ENCODE measurements around the gene SLC22A1. TPM values are rescaled to one million over a fixed set of nuclear protein-coding genes. Genes with fewer than 3 reads are reported as not detected.

The SLC22A1 gene
- total and polyA plus RNA-seq, 10 of the 15 experiments (the other 5 are each of a cell fraction or from before 2014, with no cell fraction given) = 0.09 to 0.28 (median 0.15) TPM; not detected in 3

DNA sequence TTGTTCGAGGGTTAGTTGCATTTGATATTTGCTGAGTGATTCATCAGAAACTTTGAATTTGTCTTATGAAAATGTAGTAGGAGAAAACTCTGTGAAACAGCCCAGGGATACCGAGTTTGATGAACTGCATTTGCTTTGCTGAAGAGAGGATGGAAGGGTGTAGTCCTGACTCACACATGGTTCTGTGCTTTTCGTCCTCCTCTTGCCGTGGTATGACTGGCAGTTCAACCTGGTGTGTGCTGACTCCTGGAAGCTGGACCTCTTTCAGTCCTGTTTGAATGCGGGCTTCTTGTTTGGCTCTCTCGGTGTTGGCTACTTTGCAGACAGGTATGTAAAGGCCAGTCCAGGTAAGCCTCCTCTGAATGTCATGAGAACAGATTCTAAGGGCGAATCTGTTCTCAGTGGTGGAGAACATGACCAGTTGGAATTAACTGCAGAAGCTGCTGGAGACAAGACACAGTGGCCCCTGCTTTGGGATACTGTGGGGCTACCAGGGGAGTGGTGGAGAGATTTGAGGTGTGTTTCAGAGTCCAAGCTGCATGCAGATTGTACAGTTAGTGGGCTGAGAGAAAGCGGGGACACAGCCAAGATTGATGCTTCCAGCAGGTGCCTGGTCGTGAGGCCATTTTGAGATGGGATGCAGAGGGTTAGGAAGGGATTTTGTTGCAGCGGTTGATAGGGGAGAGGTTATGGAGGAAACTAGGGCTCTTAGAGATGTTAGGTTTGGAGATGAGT lies 8.4 kb downstream of the SLC22A1 start:
- H3K27me3 ChIP-seq (replicated peaks in 1 of 2; ENCODE audit: control insufficient read depth in 2 of 2, insufficient read depth in 2 of 2, low read length in 1 of 2) = no peaks in the 10 kb centered on the region

DNA sequence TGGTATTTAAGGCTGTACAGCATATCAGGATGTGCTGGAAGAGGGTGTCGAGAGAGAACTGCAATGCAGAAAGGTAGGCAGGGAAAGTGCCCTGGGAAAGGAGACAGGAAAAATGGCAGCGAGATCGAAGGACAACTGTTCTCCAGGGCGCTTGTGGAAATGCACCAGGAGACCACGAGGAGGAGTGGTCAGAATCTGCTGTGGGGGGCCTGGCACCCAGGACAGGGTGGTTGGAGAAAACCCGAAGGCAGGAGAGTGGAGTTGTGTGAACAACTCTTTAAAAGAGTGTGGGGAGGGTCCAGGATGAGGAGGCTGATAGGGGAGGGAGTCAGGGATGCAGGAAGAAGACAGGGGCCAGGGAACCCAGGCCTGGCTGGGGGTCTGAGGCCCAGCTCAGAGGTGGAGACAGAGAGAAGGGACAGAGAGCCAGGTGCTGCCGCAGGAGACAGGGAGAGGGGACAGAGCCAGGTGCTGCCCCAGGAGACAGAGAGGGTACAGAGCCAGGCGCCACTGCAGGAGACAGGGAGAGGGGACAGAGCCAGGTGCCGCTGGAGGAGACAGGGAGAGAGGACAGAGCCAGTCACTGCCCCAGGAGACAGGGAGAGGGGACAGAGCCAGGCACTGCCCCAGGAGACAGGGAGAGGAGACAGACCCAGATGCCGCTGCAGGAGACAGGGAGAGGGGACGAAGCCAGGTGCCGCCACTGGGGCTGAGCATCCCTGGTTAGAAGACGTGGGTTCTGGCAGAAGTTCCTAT lies 9.3 kb downstream of the SLC22A1 start:
- CTCF ChIA-PET = no interaction called here
- SMC1A ChIA-PET (ENCODE audit: uncharacterized antibody, unreplicated experiment) = no interaction called here
- BruUV-seq (replicated peaks) = no TSS peak
- POLR2A ChIA-PET = no interaction called here
- in situ Hi-C loops (cut with MboI) (no loop called here), intact Hi-C loops (cut with micrococcal nuclease; ENCODE audit: unreplicated experiment) (loop anchor here (10.0 kb wide), 1 partner anchor 534 kb away; the partner anchor contains the start of gene LPA)
- 70% methylated on average over 13 of the region's 13 CpGs for WGBS (ENCODE audit: insufficient coverage, insufficient replicate concordance, low lambda C conversion rate, missing lambda C conversion rate)
- H3K79me2 ChIP-seq (ENCODE audit: control insufficient read depth, insufficient read depth, low read length) = no peaks in the 10 kb centered on the region
- FAIRE-seq (no peak), DNase-seq (ENCODE audit: low read depth, low spot score) (no peak), ATAC-seq (no peak)
- no peak overlapping the region for H3K9ac ChIP-seq (ENCODE audit: control insufficient read depth, insufficient read depth, low read length)
- no peaks in the 10 kb centered on the region for H3K36me3 ChIP-seq (ENCODE audit: control insufficient read depth in 2 of 2, insufficient read depth in 2 of 2, low read length in 1 of 2)
- H3K9me3 ChIP-seq (replicated peaks; ENCODE audit: control insufficient read depth, insufficient read depth, low read length) = no peaks in the 10 kb centered on the region
- H3K4me2 ChIP-seq (ENCODE audit: control insufficient read depth, insufficient read depth) = no peak overlapping the region
- H3K27ac ChIP-seq (ENCODE audit: control insufficient read depth, insufficient read depth) = no peak overlapping the region
- no peaks in the 10 kb centered on the region for H3K27me3 ChIP-seq (replicated peaks in 1 of 2; ENCODE audit: control insufficient read depth in 2 of 2, insufficient read depth in 2 of 2, low read length in 1 of 2)
- TF ChIP-seq BRCA1 (IDR thresholded peaks at IDR 0.05; ENCODE audit: low read depth, low read length) (no peak), YY1 (IDR thresholded peaks at IDR 0.05; ENCODE audit: low read depth, low read length) (no peak), BCL11A (IDR thresholded peaks at IDR 0.05; ENCODE audit: low read depth, low read length) (no peak), NR2F1 (conservative IDR thresholded peaks at IDR 0.05) (no peak), NFXL1 (IDR thresholded peaks at IDR 0.05; ENCODE audit: borderline replicate concordance) (no peak)
- TF ChIP-seq, protein P1, sequence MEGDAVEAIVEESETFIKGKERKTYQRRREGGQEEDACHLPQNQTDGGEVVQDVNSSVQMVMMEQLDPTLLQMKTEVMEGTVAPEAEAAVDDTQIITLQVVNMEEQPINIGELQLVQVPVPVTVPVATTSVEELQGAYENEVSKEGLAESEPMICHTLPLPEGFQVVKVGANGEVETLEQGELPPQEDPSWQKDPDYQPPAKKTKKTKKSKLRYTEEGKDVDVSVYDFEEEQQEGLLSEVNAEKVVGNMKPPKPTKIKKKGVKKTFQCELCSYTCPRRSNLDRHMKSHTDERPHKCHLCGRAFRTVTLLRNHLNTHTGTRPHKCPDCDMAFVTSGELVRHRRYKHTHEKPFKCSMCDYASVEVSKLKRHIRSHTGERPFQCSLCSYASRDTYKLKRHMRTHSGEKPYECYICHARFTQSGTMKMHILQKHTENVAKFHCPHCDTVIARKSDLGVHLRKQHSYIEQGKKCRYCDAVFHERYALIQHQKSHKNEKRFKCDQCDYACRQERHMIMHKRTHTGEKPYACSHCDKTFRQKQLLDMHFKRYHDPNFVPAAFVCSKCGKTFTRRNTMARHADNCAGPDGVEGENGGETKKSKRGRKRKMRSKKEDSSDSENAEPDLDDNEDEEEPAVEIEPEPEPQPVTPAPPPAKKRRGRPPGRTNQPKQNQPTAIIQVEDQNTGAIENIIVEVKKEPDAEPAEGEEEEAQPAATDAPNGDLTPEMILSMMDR (IDR thresholded peaks at IDR 0.05 in 2 of 3, conservative IDR thresholded peaks at IDR 0.05 in 1 of 3; ENCODE audit: control insufficient read depth in 2 of 3, extremely low read depth in 1 of 3, insufficient read depth in 1 of 3, low read depth in 3 of 3, low read length in 3 of 3) = no peak
- H3K4me1 ChIP-seq (ENCODE audit: control insufficient read depth, insufficient read depth, low read length) = no peaks in the 10 kb centered on the region
- H3K4me3 ChIP-seq = no peak overlapping the region
- H2AFZ ChIP-seq (ENCODE audit: control insufficient read depth, low read depth, low read length) = no peak overlapping the region
- RAD21 ChIA-PET (ENCODE audit: unreplicated experiment) = no interaction called here
- H4K20me1 ChIP-seq (ENCODE audit: control insufficient read depth, insufficient read depth) = no peaks in the 10 kb centered on the region

More for the DNA sequence above, 8.4 kb downstream of the SLC22A1 start:
- no TSS peak for BruUV-seq (replicated peaks)
- ChIA-PET SMC1A (ENCODE audit: uncharacterized antibody, unreplicated experiment) (no interaction called here), POLR2A (no interaction called here), CTCF (no interaction called here), RAD21 (ENCODE audit: unreplicated experiment) (no interaction called here)
- Histone ChIP-seq H2AFZ (ENCODE audit: control insufficient read depth, low read depth, low read length) (no peak overlapping the region), H3K9me3 (replicated peaks; ENCODE audit: control insufficient read depth, insufficient read depth, low read length) (no peaks in the 10 kb centered on the region), H3K79me2 (ENCODE audit: control insufficient read depth, insufficient read depth, low read length) (no peaks in the 10 kb centered on the region), H3K4me2 (ENCODE audit: control insufficient read depth, insufficient read depth) (no peak overlapping the region), H3K27ac (ENCODE audit: control insufficient read depth, insufficient read depth) (no peak overlapping the region), H3K9ac (ENCODE audit: control insufficient read depth, insufficient read depth, low read length) (no peak overlapping the region), H3K36me3 (ENCODE audit: control insufficient read depth in 2 of 2, insufficient read depth in 2 of 2, low read length in 1 of 2) (no peaks in the 10 kb centered on the region), H4K20me1 (ENCODE audit: control insufficient read depth, insufficient read depth) (no peaks in the 10 kb centered on the region), H3K4me3 (no peak overlapping the region), H3K4me1 (ENCODE audit: control insufficient read depth, insufficient read depth, low read length) (no peaks in the 10 kb centered on the region)
- ATAC-seq (no peak), FAIRE-seq (no peak), DNase-seq (ENCODE audit: low read depth, low spot score) (no peak)
- in situ Hi-C loops (cut with MboI) = no loop called here
- WGBS (ENCODE audit: insufficient coverage, insufficient replicate concordance, low lambda C conversion rate, missing lambda C conversion rate) = 75% methylated on average over 10 of the region's 10 CpGs
- intact Hi-C loops (cut with micrococcal nuclease; ENCODE audit: unreplicated experiment) = loop anchor here (10.0 kb wide), 1 partner anchor 535 kb away; the partner anchor contains the start of gene LPA
- no peak for TF ChIP-seq BCL11A (IDR thresholded peaks at IDR 0.05; ENCODE audit: low read depth, low read length)
- TF ChIP-seq FOXK2 (IDR thresholded peaks at IDR 0.05) = no peak
- TF ChIP-seq RAD21 (IDR thresholded peaks at IDR 0.05; ENCODE audit: insufficient read depth, low read depth, low read length) = no peak
- no peak for TF ChIP-seq SREBF1 (IDR thresholded peaks at IDR 0.05; ENCODE audit: low read length)
- no peak for TF ChIP-seq DPF2 (IDR thresholded peaks at IDR 0.05)
- TF ChIP-seq ASH2L (IDR thresholded peaks at IDR 0.05; ENCODE audit: borderline replicate concordance, low read depth) = no peak
- TF ChIP-seq FOS (IDR thresholded peaks at IDR 0.05; ENCODE audit: borderline replicate concordance, extremely low read depth, insufficient read length) = no peak
- TF ChIP-seq CHD4 (IDR thresholded peaks at IDR 0.05) = no peak
- no peak for TF ChIP-seq ETV6 (conservative IDR thresholded peaks at IDR 0.05 in 1 of 2, IDR thresholded peaks at IDR 0.05 in 1 of 2; ENCODE audit: borderline replicate concordance in 1 of 2, low read depth in 1 of 2)

Measured in GM12878 (cell line).